Measurements from ENCODE around the gene HSF2BP. TPM values are rescaled to one million over a fixed set of nuclear protein-coding genes. Genes with fewer than 3 reads are reported as not detected.

HSF2BP gene
- 0.75 TPM for total RNA-seq

- Histone ChIP-seq H3K36me3 (peaks cover 0 to 19% of the 10 kb centered on the region in 2 donors), H3K27ac (peak within 1 kb of the TSS; percentile 76 to 86), H3K4me3 (peak within 1 kb of the TSS; percentile 90 to 95), H3K4me1 (peaks cover 3 to 11% of the 10 kb centered on the region in 2 donors), H3K9me3 (no peaks in the 10 kb centered on the region), H3K27me3 (no peaks in the 10 kb centered on the region)
- intact Hi-C loops (cut with DNase I): loop anchor here (1.0 kb wide), 1 partner anchor 117 kb away; the partner anchor contains the start of gene CSTB
- TF ChIP-seq CTCF (IDR thresholded peaks at IDR 0.05): peak in 1 of 3 experiments; percentile 5
- DNase-seq (ENCODE audit: low spot score in 2 of 2): peak in 1 of 2 donors; percentile 88
Measured at GRCh38 chr21:43659136-43660000, at the start of gene HSF2BP, which contains the start of gene RRP1B. Gene HSF2BP, minus strand, starts transcription at chr21:43659488. Its CDS starts 1,392 bp downstream, at chr21:43658096. Gene RRP1B, plus strand, starts transcription at chr21:43659560. Its CDS starts 105 bp downstream, at chr21:43659665.

GRCh38 chr21:43708745-43709381 lies 49.6 kb upstream of the HSF2BP start:
- intact Hi-C loops (cut with DNase I): no loop called here
- no peaks in the 10 kb centered on the region for H3K36me3 ChIP-seq

GRCh38 chr21:43707462-43707861 lies 48.2 kb upstream of the HSF2BP start:
- no peak for TF ChIP-seq CTCF (IDR thresholded peaks at IDR 0.05)
- intact Hi-C loops (cut with DNase I): no loop called here

More at GRCh38 chr21:43708745-43709381, 49.6 kb upstream of the HSF2BP start:
- Histone ChIP-seq H3K4me1 (peaks cover 6 to 7% of the 10 kb centered on the region in 2 donors), H3K9me3 (no peaks in the 10 kb centered on the region), H3K27ac (no peak overlapping the region), H3K27me3 (no peaks in the 10 kb centered on the region), H3K4me3 (no peak overlapping the region)
- no peak for TF ChIP-seq CTCF (IDR thresholded peaks at IDR 0.05)
- DNase-seq (ENCODE audit: low spot score in 2 of 2): no peak

GRCh38 chr21:43703035-43703880 lies 44.0 kb upstream of the HSF2BP start:
- H3K27me3 ChIP-seq: no peaks in the 10 kb centered on the region
- peaks cover 20 to 21% of the 10 kb centered on the region in 2 donors for H3K4me1 ChIP-seq
- peak overlapping the region; percentile 77 to 82 for H3K27ac ChIP-seq
- H3K9me3 ChIP-seq: no peaks in the 10 kb centered on the region
- intact Hi-C loops (cut with DNase I): loop anchor here (1.0 kb wide), 2 partner anchors 15 to 22 kb away; no protein-coding TSS in a partner anchor
- peak in 1 of 2 donors; percentile 83 for DNase-seq (ENCODE audit: low spot score in 2 of 2)
- peak overlapping the region; percentile 27 to 52 for H3K4me3 ChIP-seq
- TF ChIP-seq CTCF (IDR thresholded peaks at IDR 0.05): no peak
- H3K36me3 ChIP-seq: no peaks in the 10 kb centered on the region

More at GRCh38 chr21:43707462-43707861, 48.2 kb upstream of the HSF2BP start:
- Histone ChIP-seq H3K27ac (no peak overlapping the region), H3K36me3 (no peaks in the 10 kb centered on the region), H3K4me3 (no peak overlapping the region), H3K4me1 (peaks cover 15 to 16% of the 10 kb centered on the region in 2 donors), H3K27me3 (no peaks in the 10 kb centered on the region), H3K9me3 (no peaks in the 10 kb centered on the region)
- no peak for DNase-seq (ENCODE audit: low spot score in 2 of 2)

GRCh38 chr21:43702785-43703034 lies 43.4 kb upstream of the HSF2BP start:
- H3K36me3 ChIP-seq: no peaks in the 10 kb centered on the region
- peaks cover 20 to 21% of the 10 kb centered on the region in 2 donors for H3K4me1 ChIP-seq
- intact Hi-C loops (cut with DNase I): loop anchor here (1.0 kb wide), 2 partner anchors 16 to 23 kb away; no protein-coding TSS in a partner anchor
- no peaks in the 10 kb centered on the region for H3K27me3 ChIP-seq
- TF ChIP-seq CTCF (IDR thresholded peaks at IDR 0.05): no peak
- H3K27ac ChIP-seq: peak overlapping the region; percentile 77 to 82
- peak overlapping the region; percentile 27 to 52 for H3K4me3 ChIP-seq
- peak in 1 of 2 donors; percentile 75 for DNase-seq (ENCODE audit: low spot score in 2 of 2)
- no peaks in the 10 kb centered on the region for H3K9me3 ChIP-seq

All from ascending aorta (tissue), 2 donors.